K562 (cell line): ENCODE results near the gene PTPN1. TPM values are rescaled to one million over a fixed set of nuclear protein-coding genes. Genes with fewer than 3 reads are reported as not detected.

Source experiments
- IRF2 ChIP-seq: sonication (generic); formaldehyde crosslinking; IDR thresholded peaks from 2 replicates; pipeline ENCODE4 v1.8.1; 2022; ENCODE audit warnings: mild to moderate bottlenecking, missing genetic modification reagents
- MTA2 ChIP-seq: fragments of 450-650 bp; IDR thresholded peaks from 2 replicates; pipeline ENCODE4 v1.6.1; 2016; ENCODE audit warnings: low read depth
- PTBP1 ChIP-seq: fragments of 200-400 bp; formaldehyde crosslinking; IDR thresholded peaks from 2 replicates; pipeline ENCODE4 v1.6.1; 2017; ENCODE audit warnings: low read depth, low read length
- RAD21 ChIP-seq, 2 experiments: fragments of 250-450 bp in 1 of 2; fragments of 450-650 bp in 1 of 2; sonication (Bioruptor Pico) in 1 of 2; formaldehyde crosslinking in 1 of 2; IDR thresholded peaks in 1 of 2; conservative IDR thresholded peaks in 1 of 2; 2 replicates each; pipeline versions ENCODE4 v1.4.0 to v1.8.0; 2020 to 2022; ENCODE audit warnings: mild to moderate bottlenecking in 2 of 2, moderate library complexity in 1 of 2
- STAT6 ChIP-seq: sonication (generic); formaldehyde crosslinking; IDR thresholded peaks from 2 replicates; pipeline ENCODE4 v1.8.1; 2023; ENCODE audit warnings: mild to moderate bottlenecking, missing genetic modification reagents
- TBP ChIP-seq: optimal IDR thresholded peaks from 2 replicates; pipeline ENCODE3; 2011; ENCODE audit warnings: low read depth, low read length, improper control_type of control experiment
- ZBTB1 ChIP-seq: sonication (generic); formaldehyde crosslinking; IDR thresholded peaks from 2 replicates; pipeline ENCODE4 v1.8.1; 2023; ENCODE audit warnings: missing genetic modification reagents, low read depth, mild to moderate bottlenecking, borderline replicate concordance
- ZNF318 ChIP-seq, 2 experiments: fragments of 450-650 bp; IDR thresholded peaks; 2 replicates each; pipeline ENCODE4 v1.6.1; 2016; ENCODE audit warnings: mild to moderate bottlenecking in 2 of 2, borderline replicate concordance in 1 of 2, low read depth in 1 of 2, moderate library complexity in 1 of 2
- ZNF436 ChIP-seq: fragments of 250-450, 450-650 bp; sonication (Bioruptor Pico); formaldehyde crosslinking; IDR thresholded peaks from 2 replicates; pipeline ENCODE4 v1.7.0; 2020; ENCODE audit warnings: mild to moderate bottlenecking
- ZNF740 ChIP-seq, 3 experiments: fragments of 200-800 bp in 1 of 3; sonication (Bioruptor generic) in 1 of 3; sonication (generic) in 1 of 3; formaldehyde crosslinking in 1 of 3; IDR thresholded peaks; 2 replicates each; pipeline versions ENCODE4 v1.6.1 to v1.8.0; 2016 to 2022; ENCODE audit warnings: mild to moderate bottlenecking in 2 of 3, missing compliant biosample characterization in 2 of 3, missing genetic modification characterization in 2 of 3, missing genetic modification reagents in 1 of 3
- ZNF785 ChIP-seq: fragments of 250-450 bp; sonication (Bioruptor Pico); IDR thresholded peaks from 2 replicates; pipeline ENCODE4 v1.4.0; 2020; ENCODE audit warnings: mild to moderate bottlenecking
- polyA plus RNA-seq, 8 experiments: library from polyadenylated mRNA; depleted of rRNA in 4 of 8; stranded (reverse) in 5 of 8; unstranded in 3 of 8; fragments of >200 nt; fragmentation: Nextera tagmentation in 2 of 8; fragmentation: Illumina TruSeq in 1 of 8; extraction: Ambion mirVana in 2 of 8; extraction: Trizol in 1 of 8; gene quantifications; 2 replicates each; pipeline versions ENCODE4 v1.2.1 to v1.2.3, GENCODE V29; 2011 to 2014; ENCODE audit warnings: inconsistent platforms in 1 of 8, missing spikeins in 1 of 8
- total RNA-seq, 7 experiments: library from RNA; depleted of rRNA in 6 of 7; stranded (reverse); fragments of >200 nt in 6 of 7; fragmentation: Illumina TruSeq in 2 of 7; extraction: Trizol in 2 of 7; gene quantifications; 2 replicates each; pipeline versions ENCODE4 v1.2.1 to v1.2.3, GENCODE V29; 2011 to 2021; ENCODE audit warnings: low replicate concordance in 1 of 7

PTPN1 gene
- total and polyA plus RNA-seq, 9 of the 15 experiments (the other 6 are each of a cell fraction or from before 2014, with no cell fraction given): 11.0 to 85.3 (median 54.0) TPM

GRCh38 chr20:50464026-50464724 is 46.0 kb upstream of the PTPN1 start (continued):
- TF ChIP-seq STAT6 (CRISPR knock-in tag): no peak
- no peak for TF ChIP-seq ZNF436
- TF ChIP-seq IRF2 (CRISPR knock-in tag): no peak
- TF ChIP-seq ZBTB1: no peak
- no peak for TF ChIP-seq ZNF318 (IDR thresholded peaks at IDR 0.05; ENCODE audit: borderline replicate concordance in 1 of 2, low read depth in 1 of 2)
- TF ChIP-seq RAD21 (CRISPR knock-in tag; conservative IDR thresholded peaks at IDR 0.05 in 1 of 2, IDR thresholded peaks at IDR 0.05 in 1 of 2): peak; percentile 86 to 87
- TF ChIP-seq TBP: no peak
- TF ChIP-seq MTA2: no peak
- no peak for TF ChIP-seq PTBP1
- TF ChIP-seq ZNF785 (CRISPR knock-in tag): no peak
- no peak for TF ChIP-seq ZNF740 (CRISPR knock-in tag; IDR thresholded peaks at IDR 0.05)
- no peak for TF ChIP-seq ZNF740 (tag; IDR thresholded peaks at IDR 0.05)
